Panc1 (cell line): ENCODE measurements around the gene CDC37L1. TPM values are rescaled to one million over a fixed set of nuclear protein-coding genes. Genes with fewer than 3 reads are reported as not detected.
"Not testable (repeated sequence)": the region's sequence is repeated elsewhere in the genome, so short reads cannot be mapped to it uniquely, and the experiment has no call there.

ENCODE experiments used
- ATAC-seq: fragments of 200-7000 bp; cut with Tn5 transposase; 2 replicates; pipeline ENCODE4 v1.9.1; 2020; ENCODE audit warnings: mild to moderate bottlenecking, moderate library complexity
- BruUV-seq: library from RNA; stranded (reverse); fragments of 400-500 nt; replicated peaks from 2 replicates; lab custom pipeline; 2021; lab: Mats Ljungman, UMichigan
- CTCF ChIA-PET: fragments of 300-600 bp; sonication (Branson Sonifier 250); formaldehyde crosslinking; loops from one replicate; lab custom pipeline; 2022; ENCODE audit warnings: antibody characterized with exemption; lab: Charles Lee
- POLR2A ChIA-PET: fragments of 300-600 bp; sonication (Branson Sonifier 250); formaldehyde crosslinking; loops from one replicate; lab custom pipeline; 2022; ENCODE audit warnings: antibody characterized with exemption; lab: Charles Lee
- DNase-seq: peaks from one replicate; pipeline ENCODE4 v3.0.0-alpha.2; 2010; ENCODE audit warnings: low read depth, low spot score
- H3K27ac ChIP-seq: 2 replicates; pipeline ENCODE4 v1.5.1; 2011; ENCODE audit warnings: mild to moderate bottlenecking, low read length, inconsistent platforms
- H3K27me3 ChIP-seq: fragments of 200-500 bp; sonication (Bioruptor generic); 2 replicates; pipeline ENCODE4 v1.6.0; 2014; ENCODE audit warnings: low read length, inconsistent platforms; ENCODE audit not compliant: control insufficient read depth, insufficient read depth
- H3K36me3 ChIP-seq: fragments of 200-500 bp; sonication (Bioruptor generic); 2 replicates; pipeline ENCODE4 v1.5.1; 2014; ENCODE audit warnings: inconsistent platforms, mild to moderate bottlenecking, low read length, moderate library complexity; ENCODE audit not compliant: control insufficient read depth, insufficient read depth
- H3K4me1 ChIP-seq: 2 replicates; pipeline ENCODE4 v1.5.1; 2011; ENCODE audit warnings: inconsistent platforms, mild to moderate bottlenecking, low read length, moderate library complexity; ENCODE audit not compliant: control insufficient read depth, insufficient read depth
- H3K4me3 ChIP-seq, 2 experiments: 2 replicates each; pipeline ENCODE4 v1.5.1; 2011 to 2012; ENCODE audit warnings: low read depth in 2 of 2, low read length in 2 of 2, mild to moderate bottlenecking in 2 of 2, inconsistent platforms in 1 of 2, moderate library complexity in 1 of 2
- H3K9me3 ChIP-seq: fragments of 200-500 bp; sonication (Bioruptor generic); 2 replicates; pipeline ENCODE4 v1.5.1; 2014; ENCODE audit warnings: low read depth, mild to moderate bottlenecking, inconsistent platforms, low read length, moderate library complexity; ENCODE audit not compliant: control insufficient read depth, insufficient read depth
- CTCF ChIP-seq: fragments of 450-650 bp; IDR thresholded peaks from 2 replicates; pipeline ENCODE4 v1.5.1; 2017; ENCODE audit warnings: mild to moderate bottlenecking
- POLR2AphosphoS5 ChIP-seq: IDR thresholded peaks from 2 replicates; pipeline ENCODE4 v1.6.1; 2012; ENCODE audit warnings: mild to moderate bottlenecking, low read depth, low read length, moderate library complexity
- REST ChIP-seq, 2 experiments: IDR thresholded peaks; 2 replicates each; pipeline ENCODE4 v1.6.1; 2011 to 2012; ENCODE audit warnings: low read depth in 2 of 2, control low read depth in 1 of 2, low read length in 1 of 2, mild to moderate bottlenecking in 1 of 2, moderate library complexity in 1 of 2; ENCODE audit not compliant: insufficient read depth in 1 of 2
- SIN3A ChIP-seq: IDR thresholded peaks from 2 replicates; pipeline ENCODE4 v1.6.1; 2012; ENCODE audit warnings: low read depth, mild to moderate bottlenecking, low read length, moderate library complexity, borderline replicate concordance; ENCODE audit not compliant: insufficient read depth
- TCF7L2 ChIP-seq: IDR thresholded peaks from 2 replicates; pipeline ENCODE4 v1.6.1; 2011; ENCODE audit warnings: mild to moderate bottlenecking, low read depth, low read length, inconsistent platforms
- in situ Hi-C: cut with HindIII; loops from 2 replicates; pipeline ENCODE4 v1.10.0; 2016; ENCODE audit warnings: low sequenced_read_pairs, low pct_unique_long_range_greater_than_20kb
- intact Hi-C: fragments of 100-400 bp; cut with micrococcal nuclease; formaldehyde crosslinking; loops from one replicate; pipeline ENCODE4 v1.10.0; 2022; ENCODE audit not compliant: unreplicated experiment
- total RNA-seq: library from RNA; stranded (reverse); gene quantifications from one replicate; pipeline ENCODE4 v1.2.1, GENCODE V29; 2021; ENCODE audit not compliant: unreplicated experiment

CDC37L1 gene
- total RNA-seq, 1 experiment from 2014 or later = 3.0 TPM

- intact Hi-C loops, BruUV-seq, in situ Hi-C loops: not testable (repeated sequence)
Measured at GRCh38 chr9:4754530-4754929, 75.2 kb downstream of the CDC37L1 start.

GRCh38 chr9:4755026-4755609, 75.7 kb downstream of the CDC37L1 start:
- ATAC-seq = no peak
- Histone ChIP-seq H3K27me3 (no peaks in the 10 kb centered on the region), H3K27ac (no peak overlapping the region), H3K4me1 (no peaks in the 10 kb centered on the region), H3K9me3 (no peaks in the 10 kb centered on the region), H3K36me3 (no peaks in the 10 kb centered on the region), H3K4me3 (no peak overlapping the region)
- no peak for DNase-seq
- intact Hi-C loops = no loop called here
- ChIA-PET CTCF (no interaction called here), POLR2A (no interaction called here)
- TF ChIP-seq REST (IDR thresholded peaks at IDR 0.05; ENCODE audit: insufficient read depth in 1 of 2, low read depth in 2 of 2, low read length in 1 of 2) = no peak
- no peak for TF ChIP-seq POLR2AphosphoS5
- TF ChIP-seq TCF7L2 = no peak
- TF ChIP-seq SIN3A = no peak
- TF ChIP-seq CTCF = no peak
- BruUV-seq = no TSS peak
- in situ Hi-C loops = no loop called here

More at GRCh38 chr9:4754530-4754929, 75.2 kb downstream of the CDC37L1 start:
- H3K4me3 ChIP-seq, H3K27ac ChIP-seq, POLR2A ChIA-PET, H3K27me3 ChIP-seq, H3K4me1 ChIP-seq, H3K36me3 ChIP-seq, ATAC-seq, H3K9me3 ChIP-seq, CTCF ChIA-PET, DNase-seq: not testable (repeated sequence)

GRCh38 chr9:4756420-4756819, 77.1 kb downstream of the CDC37L1 start:
- Histone ChIP-seq H3K36me3 (no peaks in the 10 kb centered on the region), H3K27ac (no peak overlapping the region), H3K4me3 (no peak overlapping the region), H3K9me3 (no peaks in the 10 kb centered on the region), H3K4me1 (no peaks in the 10 kb centered on the region), H3K27me3 (no peaks in the 10 kb centered on the region)
- no peak for DNase-seq
- no peak for TF ChIP-seq POLR2AphosphoS5
- no peak for TF ChIP-seq CTCF
- TF ChIP-seq SIN3A = no peak
- TF ChIP-seq TCF7L2 = no peak
- no peak for TF ChIP-seq REST (IDR thresholded peaks at IDR 0.05; ENCODE audit: insufficient read depth in 1 of 2, low read depth in 2 of 2, low read length in 1 of 2)
- in situ Hi-C loops (no loop called here), intact Hi-C loops (no loop called here)
- POLR2A ChIA-PET = no interaction called here
- BruUV-seq = no TSS peak
- CTCF ChIA-PET = no interaction called here
- no peak for ATAC-seq
